ENCODE measurements around the gene ABCA1.
"Not testable (repeated sequence)": the region's sequence is repeated elsewhere in the genome, so short reads cannot be mapped to it uniquely, and the experiment has no call there.

The ABCA1 gene

DNA sequence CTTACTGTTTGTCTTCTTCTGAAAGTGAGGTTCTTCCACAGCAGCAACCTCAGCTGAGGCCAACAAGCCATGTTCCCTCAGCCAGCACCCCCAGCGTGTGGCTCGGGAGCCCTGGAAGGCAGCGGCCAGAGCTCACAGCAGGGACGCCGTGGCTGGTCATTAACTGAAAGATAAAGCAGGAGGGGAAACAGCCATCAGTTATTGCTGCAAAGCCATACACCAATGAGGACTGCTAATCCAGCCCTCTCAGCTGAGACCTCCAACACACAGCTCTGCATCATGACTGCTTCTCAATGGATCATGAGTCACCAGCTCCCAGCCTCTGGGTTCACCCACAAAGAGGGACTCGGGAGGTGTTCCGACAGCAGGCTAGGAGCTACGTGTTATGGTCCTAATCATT, 24.3 kb downstream of the ABCA1 start:
- DNase-seq (ENCODE audit: low read depth), result no peak

DNA sequence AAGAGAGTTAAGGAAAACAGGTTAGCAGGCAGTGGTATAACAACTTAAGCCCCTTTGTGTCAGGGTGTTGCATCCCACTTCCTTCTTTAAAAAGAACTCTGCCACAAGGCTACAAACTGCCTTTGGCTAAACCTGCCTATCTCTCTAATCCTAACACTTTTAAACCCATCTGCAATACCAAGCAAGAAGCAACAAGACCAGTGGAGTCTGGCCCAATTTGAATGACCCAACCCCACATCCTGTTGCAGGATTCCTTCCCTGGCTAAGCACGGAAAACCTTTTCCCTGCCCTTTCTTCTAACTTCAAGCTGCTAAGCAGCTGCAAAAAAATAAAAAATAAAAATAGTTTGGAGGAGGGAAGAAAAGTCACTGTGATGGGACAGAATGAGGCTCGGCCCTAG, 27.1 kb downstream of the ABCA1 start:
- DNase-seq (ENCODE audit: low read depth), result no peak

DNA sequence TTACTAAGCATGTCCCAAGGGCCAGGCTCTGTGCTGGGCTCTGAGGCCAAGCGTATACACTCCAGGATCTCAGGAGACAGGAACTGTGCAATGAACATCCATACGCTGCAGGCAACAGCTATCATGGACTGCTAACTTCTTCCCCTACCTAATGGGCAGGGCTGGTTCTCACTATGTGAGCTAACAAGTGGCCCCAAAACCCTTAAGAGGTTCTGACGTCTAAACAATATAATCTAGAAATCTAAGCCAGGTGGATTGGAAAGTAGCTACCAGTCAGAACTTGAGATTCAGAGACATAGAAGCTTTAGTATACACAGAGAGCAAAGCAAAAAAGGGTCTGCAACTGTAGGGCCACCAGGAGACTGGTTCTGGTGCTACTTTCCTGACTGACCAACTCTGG, 27.6 kb downstream of the ABCA1 start:
- no peak for DNase-seq (ENCODE audit: low read depth)

DNA sequence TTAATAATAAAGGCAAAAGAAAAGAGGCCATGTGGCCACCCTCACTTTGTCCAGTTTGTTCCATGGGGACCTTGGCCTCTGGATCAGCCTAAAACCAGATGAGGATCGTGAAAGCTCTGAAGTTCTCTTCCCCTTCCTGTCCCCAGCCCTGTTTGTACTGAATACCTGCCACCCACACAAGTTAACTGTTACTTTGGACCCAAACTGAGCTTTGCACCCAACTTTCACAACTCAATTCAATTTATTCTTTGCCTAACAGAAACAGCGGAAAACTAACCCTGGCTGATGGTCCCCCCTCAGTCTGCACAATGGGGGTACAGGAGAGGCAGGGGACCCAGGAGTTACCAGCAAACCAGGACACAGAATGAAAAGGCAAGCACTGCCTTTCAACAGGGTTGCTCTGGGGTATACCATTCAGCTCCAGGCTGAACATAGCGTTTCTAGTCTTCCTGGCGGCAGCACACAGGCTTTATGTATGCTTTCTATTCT, 28.2 kb downstream of the ABCA1 start:
- no peak for DNase-seq (ENCODE audit: low read depth)

DNA sequence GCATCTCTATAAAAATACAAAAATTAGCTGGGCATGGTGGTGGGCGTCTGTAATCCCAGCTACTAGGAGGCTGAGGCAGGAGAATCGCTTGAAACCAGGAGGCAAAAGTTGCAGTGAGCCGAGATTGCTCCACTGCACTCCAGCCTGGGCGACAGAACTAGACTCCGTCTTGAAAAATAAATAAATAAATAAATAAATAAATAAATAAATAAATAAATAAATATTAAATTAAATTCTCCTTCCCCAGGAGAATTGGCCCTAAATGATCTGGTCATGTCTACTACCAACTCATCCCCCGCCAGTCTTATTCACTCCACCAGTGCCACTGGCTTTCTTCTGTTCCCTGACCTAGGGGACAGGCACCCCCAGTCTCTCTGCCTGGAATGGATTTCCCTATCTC, 29.6 kb downstream of the ABCA1 start:
- DNase-seq (ENCODE audit: low read depth), result not testable (repeated sequence)

DNA sequence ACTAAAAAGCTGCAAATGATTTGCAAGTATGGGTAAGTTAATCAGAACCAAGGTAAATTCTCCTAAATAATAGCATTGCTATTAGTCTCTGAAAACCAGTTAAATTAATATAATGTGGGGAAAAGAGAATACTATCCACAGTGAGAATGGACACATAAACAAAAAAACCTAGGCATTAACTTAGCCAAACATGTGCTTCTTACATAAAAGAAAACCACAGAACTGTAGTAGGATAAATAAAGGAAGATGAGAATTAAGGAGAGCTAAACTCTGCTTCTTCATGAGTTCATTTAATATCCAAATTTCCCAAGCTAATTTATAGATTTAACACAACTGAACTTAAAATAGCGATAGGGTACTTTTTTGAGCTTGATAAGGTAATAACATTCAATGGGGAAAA, 31.8 kb downstream of the ABCA1 start:
- DNase-seq (ENCODE audit: low read depth), result no peak

DNA sequence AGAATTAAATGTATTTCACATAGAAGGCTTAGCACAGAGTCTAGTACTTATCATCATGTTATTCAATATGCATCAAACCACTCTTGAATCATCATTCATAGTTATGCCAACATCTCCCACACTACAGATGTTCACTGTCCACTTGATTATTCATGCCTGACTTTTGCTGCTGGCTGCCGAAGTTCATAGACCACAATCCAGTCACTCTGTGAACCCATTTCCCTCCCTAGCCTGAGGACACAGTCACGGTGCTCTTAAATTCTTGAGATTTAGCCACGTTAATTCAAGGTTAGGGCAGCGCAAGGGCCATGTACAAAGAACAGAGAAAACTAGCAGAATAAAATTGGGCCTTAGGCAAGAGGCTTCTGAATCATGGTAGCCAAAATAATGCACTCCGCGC, 32.4 kb downstream of the ABCA1 start:
- DNase-seq (ENCODE audit: low read depth), result no peak

DNA sequence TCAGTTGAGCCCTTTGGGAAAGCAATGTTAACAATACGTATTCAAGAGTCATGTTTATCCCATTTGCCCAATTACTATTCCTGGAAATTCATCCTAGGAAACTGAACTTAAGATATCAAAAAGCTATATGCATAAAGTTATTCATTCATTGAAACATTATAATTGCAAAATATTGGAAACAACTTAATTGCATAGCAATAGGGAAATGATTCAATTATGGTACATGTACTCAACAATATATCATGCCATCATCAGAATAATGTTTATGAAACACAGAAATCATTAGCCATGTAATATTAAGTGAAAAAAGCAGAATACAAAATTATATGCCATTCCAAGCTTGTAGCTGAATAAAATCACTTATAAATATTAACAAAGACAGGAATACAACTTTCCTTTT, 35.3 kb downstream of the ABCA1 start:
- DNase-seq (ENCODE audit: low read depth), result no peak

DNA sequence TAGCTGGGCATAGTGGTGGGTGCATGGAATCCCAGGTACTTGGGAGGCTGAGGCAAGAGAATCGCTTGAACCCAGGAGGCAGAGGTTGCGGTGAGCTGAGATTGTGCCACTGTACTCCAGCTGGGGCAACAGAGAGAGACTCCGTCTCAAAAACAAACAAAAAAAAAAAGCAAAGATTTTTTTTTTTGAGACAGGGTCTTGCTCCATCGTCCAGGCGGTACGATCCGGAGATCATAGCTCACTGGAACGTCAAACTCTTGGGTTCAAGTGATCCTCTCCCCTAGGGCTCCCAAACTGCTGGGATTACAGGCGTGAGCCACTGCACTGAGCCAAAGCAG, 37.6 kb downstream of the ABCA1 start:
- DNase-seq (ENCODE audit: low read depth), result no peak

DNA sequence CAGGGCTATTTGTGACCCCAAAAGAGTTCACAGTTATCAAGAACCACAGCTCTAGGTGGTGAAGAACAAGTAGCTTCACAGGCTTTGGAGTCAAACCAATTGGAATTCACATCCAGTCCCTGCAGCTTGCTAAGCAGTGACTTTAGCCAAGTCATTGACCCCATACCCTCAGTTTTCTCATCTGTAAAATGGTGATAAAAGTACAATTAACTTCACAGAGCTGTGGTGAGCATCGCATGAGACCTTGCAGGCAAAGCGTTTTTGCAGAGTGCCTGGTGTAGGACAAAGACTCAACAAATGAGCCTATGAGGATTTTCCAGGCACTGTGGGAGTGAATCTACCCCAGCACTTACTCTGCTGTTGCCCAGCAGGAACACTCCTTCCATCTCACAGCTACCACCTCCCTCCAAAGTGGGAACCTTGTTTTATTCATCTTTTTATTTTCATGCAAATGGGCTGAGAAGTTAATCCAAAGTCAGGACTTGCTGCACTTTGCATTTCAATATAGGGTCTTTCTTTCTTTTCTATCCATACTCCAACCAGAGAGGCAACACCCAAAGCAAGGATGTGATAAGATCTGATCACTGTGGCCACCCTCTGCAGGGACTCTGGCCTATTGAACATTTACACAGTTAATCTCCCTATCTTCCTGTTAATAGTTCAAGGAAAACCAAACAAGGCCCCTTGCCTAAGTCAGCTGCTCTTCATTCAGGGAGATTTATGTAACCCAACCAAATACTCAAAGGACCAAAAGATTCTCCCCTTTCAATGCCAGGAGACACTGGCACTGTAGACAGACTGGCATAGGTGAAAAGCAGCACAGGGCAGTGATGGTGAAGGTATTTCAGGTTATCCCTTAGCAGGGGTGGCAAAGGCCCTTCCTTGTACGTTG, 41.9 kb downstream of the ABCA1 start:
- no peak for DNase-seq (ENCODE audit: low read depth)

DNA sequence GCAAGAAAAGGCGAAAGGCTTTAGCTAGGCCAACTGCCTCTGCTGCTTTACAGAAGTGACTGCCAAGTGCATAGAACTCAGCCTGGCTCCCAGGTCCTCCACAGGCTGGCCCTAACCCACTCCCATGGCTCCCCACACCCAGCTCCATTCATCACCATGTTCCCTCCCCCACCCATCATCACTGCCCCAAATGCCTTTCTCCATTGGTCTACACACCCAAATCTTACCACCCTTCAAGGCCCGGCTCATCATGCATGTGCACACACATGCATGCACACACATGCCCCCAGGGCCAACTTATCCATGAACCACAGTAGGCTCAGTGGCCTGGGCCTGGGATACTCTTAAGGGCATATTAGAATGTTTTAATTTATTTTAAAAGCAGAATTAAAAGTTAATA, 44.8 kb downstream of the ABCA1 start:
- DNase-seq (ENCODE audit: low read depth), result no peak

DNA sequence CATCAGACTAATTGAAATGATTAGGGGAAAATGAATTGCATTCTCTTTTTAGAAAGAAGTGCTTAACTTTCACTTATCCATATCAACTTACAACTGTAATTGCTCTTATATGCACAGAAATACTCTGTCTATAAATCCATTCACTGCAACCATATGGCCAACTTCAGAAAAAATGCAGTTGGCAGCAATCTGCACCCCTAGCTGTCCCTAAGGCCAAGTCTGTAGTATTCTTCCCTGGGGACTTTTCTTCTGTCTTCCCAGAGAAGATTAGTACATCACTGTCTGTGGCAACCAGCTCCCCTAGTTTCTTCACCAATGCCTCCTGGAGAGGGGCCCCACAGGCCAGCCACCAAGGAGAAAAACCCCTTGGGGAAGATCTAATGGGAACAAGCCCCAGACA, 45.4 kb downstream of the ABCA1 start:
- DNase-seq (ENCODE audit: low read depth), result no peak

DNA sequence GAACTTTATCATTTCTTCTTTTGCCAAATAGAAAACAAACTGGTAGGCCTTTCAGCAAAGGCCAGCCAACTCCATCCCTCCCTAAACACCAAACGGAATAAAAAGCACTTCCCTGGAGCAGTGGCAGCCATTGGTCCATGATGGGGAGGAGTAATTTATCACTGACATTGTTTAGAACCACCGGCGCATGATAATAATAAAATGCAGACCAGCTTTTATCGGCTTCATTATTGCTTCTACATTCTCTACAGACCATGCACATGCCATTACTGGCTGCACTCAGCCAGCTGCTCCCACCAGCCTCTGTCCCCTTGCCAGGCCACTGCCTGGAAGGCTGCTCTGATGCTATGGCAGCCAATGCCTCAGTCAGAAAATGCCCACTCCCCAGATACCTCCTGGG, 45.9 kb downstream of the ABCA1 start:
- no peak for DNase-seq (ENCODE audit: low read depth)

DNA sequence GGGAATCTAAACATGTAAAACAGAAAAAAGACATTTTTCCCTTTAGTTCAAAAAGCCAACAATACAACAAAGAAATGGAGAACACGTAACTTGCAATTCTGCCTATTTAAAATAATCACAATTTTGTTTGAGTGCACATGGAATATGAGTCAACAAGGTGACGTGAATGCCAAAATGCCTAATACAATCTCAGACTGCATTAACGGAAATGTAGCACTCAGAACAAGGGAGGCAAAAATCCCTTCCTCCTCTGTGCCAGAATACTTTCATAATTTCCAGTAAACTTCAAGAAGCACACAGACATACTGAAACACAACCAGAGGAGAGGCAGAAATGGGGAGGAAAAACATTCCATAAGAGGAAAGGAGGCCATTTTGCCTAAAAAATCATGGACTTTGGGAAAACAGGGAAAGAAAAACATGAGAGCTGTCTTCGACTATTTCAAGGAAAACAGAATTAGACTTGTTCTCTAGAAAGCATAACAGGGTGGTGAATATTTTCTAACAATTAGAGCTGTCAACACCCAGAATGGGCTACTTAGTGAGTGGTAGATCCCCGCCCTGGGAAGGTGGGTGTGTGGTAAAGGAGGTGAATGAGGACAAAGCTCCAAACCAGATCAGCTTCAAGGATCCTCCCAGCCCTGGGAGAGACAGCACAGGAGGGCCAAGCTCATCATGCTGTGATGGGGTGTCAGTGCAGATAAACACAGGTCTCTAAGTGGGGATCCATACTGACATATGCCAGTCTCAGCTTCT, 48.2 kb downstream of the ABCA1 start:
- DNase-seq (ENCODE audit: low read depth), result no peak

DNA sequence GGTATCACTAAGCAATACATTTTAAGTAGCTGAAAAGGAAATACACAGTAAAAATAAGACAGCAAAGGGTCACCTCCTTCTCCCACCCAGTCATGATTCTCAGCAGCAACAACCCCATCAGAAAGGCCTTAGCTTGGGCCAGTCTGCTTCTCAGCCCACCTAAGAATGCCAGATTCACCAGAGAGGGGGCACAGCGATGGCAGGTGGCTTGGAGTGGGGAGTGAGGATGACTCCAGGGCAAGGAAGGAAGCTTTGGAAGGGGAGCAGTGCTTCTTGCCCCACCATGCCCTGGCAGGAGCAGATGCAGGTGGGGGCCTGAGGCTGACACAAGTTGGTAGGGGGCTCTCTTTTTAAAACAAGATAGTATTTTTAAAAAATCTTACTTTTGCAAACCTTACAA, 51.4 kb downstream of the ABCA1 start:
- DNase-seq (ENCODE audit: low read depth), result no peak

DNA sequence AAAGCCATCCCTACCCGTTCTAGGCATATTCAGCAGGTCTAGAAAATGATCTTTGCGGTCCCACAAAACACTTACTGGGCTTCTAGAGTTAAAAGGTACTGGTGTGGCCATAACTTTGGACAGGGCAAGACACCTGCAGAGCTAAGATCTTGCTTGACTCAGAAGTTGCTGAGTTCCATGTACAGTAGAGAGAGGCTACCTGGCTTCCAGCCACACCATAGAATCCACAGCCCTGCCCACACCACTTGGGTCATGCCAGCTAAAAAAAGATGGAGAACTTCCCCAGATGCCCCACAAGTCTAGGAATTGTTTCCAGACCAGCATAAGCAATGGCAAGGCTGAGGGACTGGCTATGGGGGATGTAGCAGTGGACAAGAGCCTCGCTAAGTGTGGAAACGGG, 52.1 kb downstream of the ABCA1 start:
- DNase-seq (ENCODE audit: low read depth), result no peak

DNA sequence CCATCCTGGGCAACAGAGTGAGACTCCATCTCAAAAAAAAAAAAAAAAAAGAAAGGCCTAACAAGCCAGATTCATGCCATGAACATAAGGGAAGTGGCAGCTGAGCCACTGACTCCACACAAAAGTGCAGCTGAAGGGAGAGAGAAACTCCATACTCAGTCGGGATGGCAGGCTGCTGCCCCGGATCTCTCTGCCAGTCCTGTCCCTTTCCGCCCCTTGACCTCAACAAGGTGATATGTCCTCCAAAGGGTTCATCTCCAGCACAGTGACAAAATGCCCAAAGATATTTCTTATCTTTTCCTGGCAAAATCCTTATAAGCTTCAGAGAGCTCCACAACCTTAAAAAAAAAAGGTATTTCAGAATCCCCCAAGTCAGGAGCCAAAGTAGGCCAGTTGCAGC, 52.6 kb downstream of the ABCA1 start:
- no peak for DNase-seq (ENCODE audit: low read depth)

DNA sequence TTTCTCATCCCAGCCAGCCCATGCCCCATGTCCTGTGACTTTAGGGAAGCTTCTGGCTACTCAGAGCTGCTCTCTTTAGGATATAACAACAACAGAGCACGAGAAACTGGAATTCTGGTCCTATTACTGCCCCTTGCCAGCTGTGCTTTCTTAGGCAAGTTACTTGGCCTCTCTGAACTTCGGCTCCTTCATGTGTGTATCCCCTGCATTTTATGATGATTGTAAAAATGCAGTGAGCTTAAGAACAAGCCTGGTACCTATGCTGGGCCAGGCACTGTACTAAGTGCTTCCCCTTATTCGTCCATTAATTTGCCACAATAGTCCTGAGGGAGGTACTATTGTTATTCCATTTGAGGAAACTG, 54.5 kb downstream of the ABCA1 start:
- no peak for DNase-seq (ENCODE audit: low read depth)

DNA sequence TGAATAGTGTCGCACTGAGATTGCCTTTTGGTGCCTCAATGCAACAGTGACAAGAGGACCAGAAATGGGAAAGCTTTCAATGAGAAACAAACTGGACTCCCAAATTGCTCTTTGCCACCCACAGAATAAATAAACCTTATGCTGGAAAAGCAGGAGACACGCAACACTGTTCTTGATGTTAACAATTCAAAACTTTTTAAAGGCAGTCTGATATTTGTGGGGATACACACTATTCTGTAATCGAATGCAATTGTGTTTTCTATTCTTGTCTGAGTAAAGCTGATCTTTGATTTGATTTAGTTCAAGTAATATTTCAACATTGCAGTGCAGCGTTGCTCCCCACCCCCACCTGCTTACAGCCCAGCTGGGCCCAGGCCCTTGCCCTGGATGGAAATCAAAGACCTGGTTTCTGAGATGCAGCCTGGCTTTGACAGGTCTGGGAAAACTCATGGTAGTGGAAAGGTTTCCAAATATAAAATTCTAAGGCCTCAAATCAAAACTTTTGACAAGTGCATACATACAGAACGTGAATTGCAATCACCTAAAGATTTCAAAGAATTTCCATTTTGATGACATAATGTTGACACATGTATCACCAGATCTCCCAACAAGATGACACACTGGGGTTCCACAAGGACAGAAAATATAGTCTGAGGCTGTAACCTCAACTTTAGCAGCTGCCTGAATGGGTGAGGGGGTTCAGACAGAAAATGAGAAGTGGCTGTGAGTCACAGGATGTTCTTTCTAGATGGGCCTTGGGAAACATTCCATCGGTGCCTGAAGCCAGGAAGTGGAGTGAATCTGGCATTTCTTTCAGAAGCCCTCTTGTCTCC, 55.1 kb downstream of the ABCA1 start:
- DNase-seq (ENCODE audit: low read depth), result no peak

DNA sequence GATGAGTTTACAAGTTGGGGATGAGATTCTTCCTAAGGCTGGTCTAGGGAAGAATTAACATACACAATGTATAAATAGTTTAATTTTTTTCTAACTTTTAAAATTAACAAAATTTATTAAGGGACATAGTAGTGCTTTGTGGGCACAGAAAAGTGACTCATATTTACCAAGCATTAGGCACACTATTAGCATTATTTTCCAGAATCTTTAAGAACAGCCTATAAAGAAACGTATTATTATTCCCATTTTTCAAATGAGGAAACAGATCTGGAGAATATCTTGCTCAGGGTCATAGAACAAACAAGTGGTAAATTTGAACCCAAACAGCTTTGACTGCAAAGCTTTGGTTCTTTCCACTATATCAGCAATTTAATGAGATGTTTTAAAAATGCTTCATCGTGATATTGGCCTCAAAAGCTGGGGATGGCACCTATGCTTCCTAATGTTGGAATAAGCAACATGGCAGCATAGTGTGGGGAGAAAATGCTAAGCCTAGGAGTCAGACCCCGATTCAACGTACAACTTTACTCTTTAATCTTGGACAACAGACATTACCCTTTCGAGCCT, 55.9 kb downstream of the ABCA1 start:
- DNase-seq (ENCODE audit: low read depth), result no peak

DNA sequence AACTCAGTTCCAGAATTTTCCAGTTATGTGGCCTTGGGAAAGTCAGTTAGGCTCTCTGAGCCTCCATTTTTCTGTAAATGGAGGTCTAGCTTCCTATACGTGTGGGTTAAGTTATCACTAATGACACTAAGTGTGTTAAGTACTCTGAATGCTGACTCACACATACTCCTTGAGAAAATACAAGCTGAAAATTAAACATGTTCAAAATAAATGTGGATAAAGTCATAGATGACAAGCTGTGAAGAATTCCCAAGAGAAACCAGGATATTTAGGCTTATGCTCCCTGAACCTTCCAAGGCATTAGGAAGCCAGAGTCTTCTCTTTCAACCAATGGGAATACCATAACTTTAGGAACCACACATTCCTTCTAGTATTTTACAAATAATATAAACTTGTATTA, 58.1 kb downstream of the ABCA1 start:
- DNase-seq (ENCODE audit: low read depth), result no peak

DNA sequence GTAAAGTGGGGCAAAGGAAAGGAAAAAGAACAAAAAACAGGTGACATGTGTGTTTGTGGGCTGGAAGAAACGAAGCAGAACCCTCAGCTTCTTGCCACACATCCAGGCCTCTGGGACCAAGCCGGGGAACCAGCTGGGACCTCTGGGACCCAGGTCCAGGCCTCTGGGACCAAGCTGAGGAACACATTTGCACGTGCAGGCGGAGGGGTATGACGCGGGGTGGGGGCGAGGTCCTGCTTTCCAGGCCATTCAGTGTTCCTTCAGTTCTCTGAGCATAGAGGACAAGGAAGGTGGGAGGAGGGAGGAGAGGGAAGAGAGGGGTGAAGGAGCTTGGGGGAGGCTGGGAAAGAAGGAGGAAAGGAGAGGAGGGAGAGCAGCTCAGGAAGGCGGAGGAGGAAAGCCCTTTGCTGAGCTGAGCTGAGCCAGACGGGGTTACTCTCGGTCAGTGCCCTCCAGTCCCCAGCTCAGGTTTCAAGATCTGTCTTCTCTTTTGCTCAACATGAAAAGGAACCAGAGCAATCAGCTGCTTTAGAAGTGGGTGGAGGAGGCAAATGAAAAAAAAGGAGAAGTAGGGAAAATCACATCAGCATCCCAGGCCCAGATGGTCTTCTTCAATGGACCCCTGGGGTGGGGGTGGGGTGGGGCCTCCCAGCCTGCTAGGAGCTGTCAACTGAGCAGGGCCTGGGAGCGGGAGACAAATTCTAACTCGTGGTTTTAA, 59.1 kb downstream of the ABCA1 start:
- no peak for DNase-seq (ENCODE audit: low read depth)
